NCI-H1105 (cell line): Measurements from ENCODE around the gene ITPR3.

ENCODE experiments used
- DNase-seq: peaks from one replicate; lab custom pipeline; 2025; lab: John Stamatoyannopoulos, UW

ITPR3 gene

GRCh38 chr6:33700391-33701050 lies 79.4 kb downstream of the ITPR3 start:
- DNase-seq, result no peak

- peak; percentile 17 for DNase-seq
Measured at GRCh38 chr6:33702345-33702977, 81.3 kb downstream of the ITPR3 start.

GRCh38 chr6:33704215-33705066 lies 83.3 kb downstream of the ITPR3 start:
- DNase-seq, result no peak

- DNase-seq, result no peak
Measured at GRCh38 chr6:33705268-33705885, 84.3 kb downstream of the ITPR3 start.

DNA sequence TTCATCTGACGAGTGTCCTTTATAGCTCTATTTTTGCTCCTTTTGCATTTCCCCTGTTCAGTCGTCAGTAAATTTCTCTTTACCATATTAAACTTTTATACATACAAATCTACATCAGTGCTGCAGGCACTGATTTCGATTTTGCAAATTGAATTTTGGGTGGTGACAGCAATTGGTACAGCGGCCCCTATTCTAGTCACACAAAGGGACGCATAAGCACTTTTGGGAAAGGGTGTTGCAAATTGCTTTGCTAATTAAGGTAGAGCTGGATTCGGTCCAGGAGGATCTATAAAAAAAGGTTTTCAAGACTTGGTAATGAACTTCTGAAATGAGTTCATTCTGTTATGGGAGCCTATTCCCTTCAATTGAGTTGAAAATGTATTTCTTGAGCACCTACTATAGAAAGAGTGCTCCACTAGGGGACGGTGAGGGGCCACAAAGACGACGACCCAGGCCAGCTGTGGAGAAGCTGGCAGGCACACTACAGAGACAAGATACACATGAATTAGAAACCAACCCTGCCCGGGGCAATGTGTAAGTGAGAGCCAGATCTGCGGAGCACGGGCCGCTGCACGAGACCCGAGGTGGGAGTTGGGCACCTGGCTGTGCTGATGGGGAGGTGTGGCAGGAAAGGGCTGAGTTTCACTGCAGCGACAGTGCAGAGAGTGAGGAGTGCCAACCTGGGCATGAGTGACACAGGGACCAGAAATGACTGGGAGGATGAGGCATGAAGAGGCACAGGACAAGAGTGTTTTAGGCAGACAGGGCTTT lies 85.0 kb downstream of the ITPR3 start:
- DNase-seq, result no peak

GRCh38 chr6:33707771-33708170 lies 86.6 kb downstream of the ITPR3 start:
- DNase-seq, result no peak

DNA sequence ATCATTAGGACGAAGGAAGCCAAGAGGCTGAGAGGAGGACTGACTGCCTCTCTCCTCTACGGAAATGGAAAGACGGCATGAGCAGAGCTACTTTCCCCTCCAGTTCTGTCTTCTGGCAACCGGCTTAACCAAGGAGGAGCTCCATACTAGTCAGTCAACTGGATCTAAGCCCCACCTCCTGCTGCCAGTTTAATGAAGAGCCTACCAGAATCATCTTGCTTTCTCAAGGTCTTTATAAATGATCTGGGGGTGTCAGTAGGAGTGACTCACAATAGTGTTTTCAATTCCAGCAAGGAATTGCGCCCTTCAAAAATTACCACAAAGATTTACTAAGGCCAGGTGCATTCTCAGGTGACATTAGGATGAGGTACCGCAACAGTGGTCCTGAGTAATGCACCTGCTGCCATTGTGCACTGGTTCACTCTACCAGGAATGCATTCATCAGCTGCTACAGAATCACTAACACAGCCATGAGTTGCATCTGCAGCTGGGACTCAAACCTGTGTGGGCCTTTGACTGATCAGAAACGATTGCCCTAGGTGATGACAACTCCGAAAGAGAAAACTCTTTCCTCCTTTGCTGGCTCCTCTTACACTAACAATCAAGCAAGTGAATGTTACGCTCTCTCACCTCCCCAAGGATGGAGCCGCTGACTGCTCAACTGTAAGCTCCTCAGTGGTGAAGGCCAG lies 87.5 kb downstream of the ITPR3 start:
- no peak for DNase-seq

DNA sequence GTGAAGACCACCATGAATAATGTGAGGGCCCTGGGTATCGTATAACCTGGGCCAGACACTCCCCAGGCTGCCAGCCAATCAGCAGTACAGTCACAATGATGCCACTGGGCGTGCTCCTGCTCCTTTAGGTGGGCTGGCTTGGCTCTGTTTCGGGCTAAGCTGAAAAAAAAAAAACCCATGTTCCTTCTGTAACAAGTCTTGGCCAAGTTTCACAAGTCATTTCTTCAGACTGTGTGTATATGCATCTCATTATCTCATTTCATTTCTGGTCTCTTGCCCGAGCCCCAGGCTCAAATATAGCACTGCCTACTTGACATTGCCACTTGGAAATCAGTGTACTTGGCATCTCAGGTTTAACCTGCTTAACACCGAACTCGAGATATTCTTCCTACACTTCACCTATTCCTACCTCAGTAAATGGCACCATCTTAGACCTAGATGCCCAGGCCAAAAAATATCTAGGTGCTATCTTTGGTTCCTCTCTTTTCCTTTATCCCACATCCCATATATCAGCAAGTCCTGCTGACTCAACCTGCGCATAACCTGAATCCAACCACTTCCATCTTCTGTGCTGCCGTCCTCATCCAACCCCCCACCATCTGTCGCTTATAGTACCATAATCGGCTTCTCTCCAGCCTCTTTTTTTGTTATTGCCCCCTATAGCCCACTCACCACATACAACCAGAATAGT lies 88.6 kb downstream of the ITPR3 start:
- no peak for DNase-seq

DNA sequence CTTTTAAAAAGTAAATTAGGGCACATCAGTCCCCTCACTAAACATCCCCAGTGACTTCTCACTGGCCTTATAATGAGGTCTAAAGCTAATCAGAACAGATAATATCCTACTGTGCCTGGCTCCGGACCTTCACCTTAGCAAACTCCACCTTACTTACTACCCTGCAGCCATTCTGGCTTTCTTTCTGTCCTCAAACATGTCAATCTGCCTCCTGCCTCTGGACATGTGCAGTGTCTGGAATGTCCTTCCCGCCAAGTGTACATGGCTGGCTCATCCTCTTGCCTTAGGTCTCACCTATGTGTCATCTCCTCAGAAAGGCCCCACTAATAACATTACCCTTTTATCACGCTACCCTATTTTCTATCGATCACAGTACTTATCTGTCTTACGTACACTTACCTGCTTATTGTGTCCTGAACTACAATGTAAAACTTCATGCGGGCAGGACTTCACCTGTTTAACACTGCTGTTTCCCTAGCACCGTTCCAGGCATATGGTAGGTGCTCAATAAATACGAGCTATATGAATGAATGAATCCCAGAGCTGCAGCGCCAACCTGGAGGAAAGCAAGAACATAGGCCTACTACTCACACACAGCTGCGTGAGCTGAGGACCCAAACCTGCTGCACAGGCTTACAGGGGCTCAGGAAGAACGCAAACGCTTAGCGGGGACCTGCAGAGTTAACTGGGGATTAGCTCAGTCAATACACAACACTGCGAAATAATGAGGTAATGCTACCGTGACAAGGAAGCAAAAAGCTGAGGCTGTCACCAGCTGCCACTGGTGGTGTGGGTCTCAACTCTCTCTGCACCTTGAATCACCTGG lies 89.4 kb downstream of the ITPR3 start:
- DNase-seq, result no peak

- DNase-seq, result peak; percentile 97
Measured at GRCh38 chr6:33711140-33712129, 90.3 kb downstream of the ITPR3 start, which contains the start of gene UQCC2. Gene UQCC2 (minus strand): TSS chr6:33711700. CDS start chr6:33711686, 14 bp downstream.

GRCh38 chr6:33712914-33713313 lies 91.8 kb downstream of the ITPR3 start:
- no peak for DNase-seq

GRCh38 chr6:33713786-33714185 lies 92.7 kb downstream of the ITPR3 start:
- DNase-seq, result no peak

DNA sequence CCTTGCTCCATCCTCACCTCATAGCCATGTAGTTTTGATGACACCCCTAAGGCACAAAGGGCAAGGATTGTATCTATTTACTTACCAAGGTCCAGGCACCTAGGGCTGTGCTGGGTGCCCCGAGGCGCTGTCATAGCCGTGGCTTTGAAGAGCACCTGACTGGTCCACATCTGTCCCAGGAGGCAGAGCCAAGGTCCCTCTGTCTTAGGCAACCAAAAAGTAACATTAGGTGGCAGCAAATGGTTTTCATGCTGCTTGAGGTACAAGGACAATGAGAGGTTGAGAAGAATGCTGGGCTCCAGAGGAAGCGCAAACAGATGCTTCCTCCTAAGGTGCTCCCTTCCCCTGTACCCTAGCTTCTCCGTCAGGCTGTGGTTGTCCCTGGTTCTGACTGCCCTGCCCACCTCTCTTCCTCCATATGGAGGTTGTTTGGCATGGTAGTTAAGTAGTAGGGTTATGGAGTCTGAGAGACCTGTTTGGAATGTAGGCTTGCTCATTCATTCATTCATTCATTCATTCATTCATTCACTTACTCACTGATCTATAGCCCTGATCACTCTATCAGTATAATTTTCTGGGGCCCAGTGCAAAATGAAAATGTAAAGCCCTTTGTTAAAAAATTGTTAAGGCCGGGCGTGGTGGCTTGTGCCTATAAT lies 93.4 kb downstream of the ITPR3 start:
- DNase-seq, result no peak

DNA sequence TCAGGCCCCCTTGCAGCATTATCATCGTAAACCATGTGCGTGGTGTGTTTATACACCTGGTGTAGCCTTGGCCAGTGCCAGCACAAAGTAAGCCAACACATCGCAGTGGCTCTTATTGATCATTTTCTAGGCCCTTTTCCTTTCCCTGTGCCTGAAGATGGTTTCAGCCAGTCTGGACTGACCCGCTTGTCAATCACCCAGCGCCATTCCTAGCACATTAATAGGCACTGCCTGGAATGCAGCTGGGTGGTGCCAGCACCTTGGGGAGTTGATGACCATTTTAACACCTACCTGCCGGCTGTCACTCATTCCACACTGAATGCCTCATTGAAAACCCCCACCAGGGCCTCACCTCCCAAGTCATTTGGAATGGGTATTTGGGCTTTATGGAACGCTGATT lies 95.3 kb downstream of the ITPR3 start:
- DNase-seq, result no peak

GRCh38 chr6:33716890-33717632 lies 95.9 kb downstream of the ITPR3 start:
- no peak for DNase-seq

- no peak for DNase-seq
Measured at GRCh38 chr6:33717934-33718455, 96.9 kb downstream of the ITPR3 start.

DNA sequence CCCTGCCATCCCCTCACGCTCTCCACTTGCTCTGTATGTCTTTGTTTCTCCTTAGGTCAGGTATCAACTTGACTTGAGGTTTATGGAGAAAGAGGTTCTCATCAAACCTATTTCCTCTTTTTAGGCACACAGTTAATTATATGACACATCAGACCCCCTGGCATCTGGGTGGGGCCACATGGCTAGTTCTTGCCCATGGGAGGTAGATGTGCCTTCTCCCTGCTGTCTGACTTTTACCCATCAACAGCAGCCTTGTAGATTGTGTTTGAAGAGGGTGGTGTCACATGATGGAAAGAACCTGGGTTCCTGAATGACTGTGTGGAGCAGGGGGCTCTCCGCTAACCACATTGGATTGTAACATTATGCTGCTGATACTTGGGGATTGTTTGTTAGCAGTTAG lies 97.6 kb downstream of the ITPR3 start:
- no peak for DNase-seq
